ENCODE data around the gene RIC3. TPM values are rescaled to one million over a fixed set of nuclear protein-coding genes. Genes with fewer than 3 reads are reported as not detected.

RIC3 gene
- total RNA-seq, 1 donor from 2014 or later: 3.0 TPM

DNA sequence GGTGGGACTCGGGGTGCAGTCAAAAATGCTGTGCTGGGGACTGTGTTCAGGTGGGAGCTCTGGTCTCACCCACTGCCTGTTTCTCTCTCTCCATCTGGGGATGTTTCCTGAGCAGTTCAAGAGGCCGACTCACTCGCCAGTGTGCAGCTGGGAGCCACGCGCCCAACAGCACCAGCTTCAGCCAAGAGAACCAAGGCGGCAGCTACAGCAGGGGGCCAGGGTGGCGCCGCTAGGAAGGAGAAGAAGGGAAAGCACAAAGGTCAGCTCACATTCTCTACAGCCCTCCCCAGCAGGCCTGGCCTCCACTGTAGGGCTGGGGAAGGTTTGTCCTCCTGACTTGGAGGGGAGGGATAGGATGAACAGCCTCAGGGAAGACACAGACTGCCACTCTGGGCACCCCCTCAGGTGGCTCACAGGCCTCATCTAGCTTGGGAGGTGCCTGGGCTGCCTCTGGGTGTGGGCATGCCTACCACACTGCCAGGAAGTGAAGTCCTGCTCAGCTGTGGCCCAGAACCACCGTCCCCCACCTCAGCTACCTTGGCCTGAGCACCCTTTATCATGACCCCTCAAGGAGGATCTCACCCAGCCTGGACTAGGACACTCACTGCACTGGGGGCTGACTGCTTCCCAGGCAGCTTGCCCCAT lies 74.8 kb downstream of the RIC3 start:
- Mint-ChIP-seq H3K4me3 (ENCODE audit: unreplicated experiment) (no peak overlapping the region), H3K27me3 (ENCODE audit: low read depth, unreplicated experiment) (peaks cover 3% of the 10 kb centered on the region), H3K27ac (ENCODE audit: unreplicated experiment) (no peak overlapping the region), H3K9me3 (ENCODE audit: unreplicated experiment) (no peaks in the 10 kb centered on the region), H3K4me1 (ENCODE audit: low read depth, unreplicated experiment) (peaks cover 14% of the 10 kb centered on the region), H3K36me3 (ENCODE audit: low read depth, unreplicated experiment) (peaks cover 17% of the 10 kb centered on the region)
- Histone ChIP-seq H3K9ac (ENCODE audit: low read length) (no peak overlapping the region), H2AFZ (ENCODE audit: low read depth, low read length) (no peak overlapping the region), H3K9me3 (ENCODE audit: insufficient read depth, low read depth, low read length) (no peaks in the 10 kb centered on the region), H3K4me3 (ENCODE audit: insufficient read depth, low read depth, low read length) (no peak overlapping the region), H3K4me2 (ENCODE audit: low read length) (no peak overlapping the region), H3K27ac (ENCODE audit: low read depth, low read length) (no peak overlapping the region), H3K27me3 (ENCODE audit: insufficient read depth, low read length) (no peaks in the 10 kb centered on the region), H3K79me2 (ENCODE audit: insufficient read depth, low read length) (no peaks in the 10 kb centered on the region), H3K4me1 (ENCODE audit: insufficient read depth, low read length) (peaks cover 13% of the 10 kb centered on the region), H4K20me1 (ENCODE audit: insufficient read depth, low read length) (peaks cover 13% of the 10 kb centered on the region), H3K36me3 (ENCODE audit: insufficient read depth, low read length) (no peaks in the 10 kb centered on the region)
- DNase-seq (ENCODE audit: low read depth) (no peak), FAIRE-seq (no peak)
- no peak for TF ChIP-seq EZH2 (IDR thresholded peaks at IDR 0.05; ENCODE audit: insufficient read depth, low read length)
- TF ChIP-seq, protein P1, sequence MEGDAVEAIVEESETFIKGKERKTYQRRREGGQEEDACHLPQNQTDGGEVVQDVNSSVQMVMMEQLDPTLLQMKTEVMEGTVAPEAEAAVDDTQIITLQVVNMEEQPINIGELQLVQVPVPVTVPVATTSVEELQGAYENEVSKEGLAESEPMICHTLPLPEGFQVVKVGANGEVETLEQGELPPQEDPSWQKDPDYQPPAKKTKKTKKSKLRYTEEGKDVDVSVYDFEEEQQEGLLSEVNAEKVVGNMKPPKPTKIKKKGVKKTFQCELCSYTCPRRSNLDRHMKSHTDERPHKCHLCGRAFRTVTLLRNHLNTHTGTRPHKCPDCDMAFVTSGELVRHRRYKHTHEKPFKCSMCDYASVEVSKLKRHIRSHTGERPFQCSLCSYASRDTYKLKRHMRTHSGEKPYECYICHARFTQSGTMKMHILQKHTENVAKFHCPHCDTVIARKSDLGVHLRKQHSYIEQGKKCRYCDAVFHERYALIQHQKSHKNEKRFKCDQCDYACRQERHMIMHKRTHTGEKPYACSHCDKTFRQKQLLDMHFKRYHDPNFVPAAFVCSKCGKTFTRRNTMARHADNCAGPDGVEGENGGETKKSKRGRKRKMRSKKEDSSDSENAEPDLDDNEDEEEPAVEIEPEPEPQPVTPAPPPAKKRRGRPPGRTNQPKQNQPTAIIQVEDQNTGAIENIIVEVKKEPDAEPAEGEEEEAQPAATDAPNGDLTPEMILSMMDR (IDR thresholded peaks at IDR 0.05; ENCODE audit: insufficient read depth, low read depth, low read length): no peak

DNA sequence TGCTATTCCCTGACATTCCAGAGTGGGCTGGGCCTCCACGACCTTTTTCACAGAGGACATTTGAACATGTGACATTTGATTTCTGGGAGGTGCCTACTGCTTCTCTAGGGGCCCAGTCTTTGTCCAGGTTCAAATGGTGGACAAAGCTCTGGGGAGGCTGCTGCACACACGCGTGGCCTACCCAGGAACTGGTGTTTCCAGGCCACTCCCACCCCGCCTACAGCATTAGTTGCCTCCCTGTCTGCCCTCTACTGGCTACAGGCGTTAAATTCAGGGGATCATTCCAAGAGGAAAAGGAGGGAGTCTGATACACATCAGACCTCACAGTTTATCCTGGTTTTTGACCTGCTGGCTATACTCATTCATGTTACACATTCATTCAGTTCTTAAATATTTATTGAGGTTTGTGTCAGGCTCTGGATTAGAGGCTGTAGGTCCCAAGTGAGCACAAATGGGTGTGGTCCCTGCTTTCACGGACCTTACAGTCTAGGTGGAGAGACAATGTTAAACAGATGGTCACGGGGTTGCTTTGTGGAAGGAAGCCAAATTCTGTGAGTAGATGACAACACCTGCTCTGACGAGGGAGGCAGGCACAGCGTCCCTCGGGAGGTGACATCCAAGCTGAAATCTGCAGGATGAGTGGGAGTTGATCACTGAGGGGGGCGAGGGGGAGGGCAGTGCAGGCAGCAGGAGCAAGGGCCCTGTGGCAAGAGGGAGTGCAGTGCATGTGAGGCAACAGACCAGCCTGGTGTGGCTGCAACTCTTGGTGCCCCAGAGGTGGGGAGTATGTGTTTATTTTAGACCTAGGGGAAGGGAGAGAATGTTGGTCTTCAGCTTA lies 76.0 kb downstream of the RIC3 start:
- no peaks in the 10 kb centered on the region for H3K36me3 ChIP-seq (ENCODE audit: insufficient read depth, low read length)
- H3K4me3 ChIP-seq (ENCODE audit: insufficient read depth, low read depth, low read length): no peak overlapping the region
- no peaks in the 10 kb centered on the region for H3K9me3 Mint-ChIP-seq (ENCODE audit: unreplicated experiment)
- peaks cover under 1% of the 10 kb centered on the region for H3K4me1 ChIP-seq (ENCODE audit: insufficient read depth, low read length)
- H3K27ac Mint-ChIP-seq (ENCODE audit: unreplicated experiment): no peak overlapping the region
- peaks cover 10% of the 10 kb centered on the region for H3K27me3 Mint-ChIP-seq (ENCODE audit: low read depth, unreplicated experiment)
- peaks cover 6% of the 10 kb centered on the region for H3K4me1 Mint-ChIP-seq (ENCODE audit: low read depth, unreplicated experiment)
- no peak overlapping the region for H3K27ac ChIP-seq (ENCODE audit: low read depth, low read length)
- no peaks in the 10 kb centered on the region for H3K27me3 ChIP-seq (ENCODE audit: insufficient read depth, low read length)
- DNase-seq (ENCODE audit: low read depth): peak; percentile 41
- no peak overlapping the region for H3K4me2 ChIP-seq (ENCODE audit: low read length)
- peaks cover 19% of the 10 kb centered on the region for H3K36me3 Mint-ChIP-seq (ENCODE audit: low read depth, unreplicated experiment)
- no peak overlapping the region for H3K4me3 Mint-ChIP-seq (ENCODE audit: unreplicated experiment)
- H2AFZ ChIP-seq (ENCODE audit: low read depth, low read length): peak overlapping the region; percentile 30
- H3K79me2 ChIP-seq (ENCODE audit: insufficient read depth, low read length): no peaks in the 10 kb centered on the region
- H3K9ac ChIP-seq (ENCODE audit: low read length): no peak overlapping the region
- FAIRE-seq: no peak
- peaks cover 24% of the 10 kb centered on the region for H4K20me1 ChIP-seq (ENCODE audit: insufficient read depth, low read length)
- no peaks in the 10 kb centered on the region for H3K9me3 ChIP-seq (ENCODE audit: insufficient read depth, low read depth, low read length)
- TF ChIP-seq, protein P1 (IDR thresholded peaks at IDR 0.05; ENCODE audit: insufficient read depth, low read depth, low read length): peak; percentile 70
- no peak for TF ChIP-seq EZH2 (IDR thresholded peaks at IDR 0.05; ENCODE audit: insufficient read depth, low read length)
